KG1 (cell line): ENCODE measurements around the gene NSUN4.
"Not testable (repeated sequence)": the region's sequence is repeated elsewhere in the genome, so short reads cannot be mapped to it uniquely, and the experiment has no call there.

Experiments
- DNase-seq: peaks from one replicate; lab custom pipeline; 2025; lab: John Stamatoyannopoulos, UW

NSUN4 gene

GRCh38 chr1:46340404-46341221 lies at the start of gene NSUN4:
NSUN4 (plus strand) TSS chr1:46340807; CDS start chr1:46340827, 20 bp downstream.
- DNase-seq: peak; percentile 76

- no peak for DNase-seq
These were observed 45.3 kb upstream of the NSUN4 start for GRCh38 chr1:46295306-46295705.

- DNase-seq: no peak
These were observed 42.2 kb upstream of the NSUN4 start for GRCh38 chr1:46298387-46298786.

GRCh38 chr1:46300673-46301405 lies 39.8 kb upstream of the NSUN4 start:
- no peak for DNase-seq

GRCh38 chr1:46301406-46301807 lies 39.2 kb upstream of the NSUN4 start:
- peak; percentile 41 for DNase-seq

- peak; percentile 51 for DNase-seq
These were observed 38.6 kb upstream of the NSUN4 start for GRCh38 chr1:46301808-46302640.

GRCh38 chr1:46302641-46303037 lies 38.0 kb upstream of the NSUN4 start:
- no peak for DNase-seq

- DNase-seq: peak; percentile 88
These were observed 37.4 kb upstream of the NSUN4 start, which contains the start of the genes LRRC41 and UQCRH for GRCh38 chr1:46303038-46303871. LRRC41 (minus strand) TSS chr1:46303616; CDS start chr1:46303322, 294 bp downstream. UQCRH (plus strand) TSS chr1:46303698; CDS start chr1:46303767, 69 bp downstream.

- no peak for DNase-seq
These were observed 36.7 kb upstream of the NSUN4 start for GRCh38 chr1:46303872-46304326.

- DNase-seq: no peak
These were observed 34.5 kb upstream of the NSUN4 start for GRCh38 chr1:46306159-46306530.

- DNase-seq: no peak
These were observed 31.0 kb upstream of the NSUN4 start for GRCh38 chr1:46309401-46310159.

- no peak for DNase-seq
These were observed 30.3 kb upstream of the NSUN4 start for GRCh38 chr1:46310321-46310720.

- DNase-seq: no peak
These were observed 24.8 kb upstream of the NSUN4 start for GRCh38 chr1:46315669-46316403.

- no peak for DNase-seq
These were observed 23.3 kb upstream of the NSUN4 start for GRCh38 chr1:46317323-46317722.

- DNase-seq: not testable (repeated sequence)
These were observed 21.3 kb upstream of the NSUN4 start for GRCh38 chr1:46319301-46319700.

- DNase-seq: not testable (repeated sequence)
These were observed 20.4 kb upstream of the NSUN4 start for GRCh38 chr1:46319960-46320914.

GRCh38 chr1:46322191-46322590 lies 18.4 kb upstream of the NSUN4 start:
- not testable (repeated sequence) for DNase-seq

- not testable (repeated sequence) for DNase-seq
These were observed 15.1 kb upstream of the NSUN4 start for GRCh38 chr1:46325285-46326076.
